Calu3 (cell line): ENCODE measurements around the gene TSHZ2. TPM values are rescaled to one million over a fixed set of nuclear protein-coding genes. Genes with fewer than 3 reads are reported as not detected.

ENCODE experiments used
- BruUV-seq: library from RNA; stranded (reverse); fragments of 400-500 nt; replicated peaks from 2 replicates; lab custom pipeline; 2021; lab: Mats Ljungman, UMichigan
- CTCF ChIA-PET: fragments of 300-600 bp; sonication (Branson Sonifier 250); formaldehyde crosslinking; loops from one replicate; lab custom pipeline; 2022; ENCODE audit warnings: antibody characterized with exemption; lab: Charles Lee
- DNase-seq: peaks from one replicate; pipeline ENCODE4 v3.0.0; 2022
- H3K27ac Mint-ChIP-seq: one replicate; pipeline ENCODE4 v1.8.0; 2022; ENCODE audit warnings: mixed read lengths; ENCODE audit not compliant: unreplicated experiment
- H3K27me3 Mint-ChIP-seq: one replicate; pipeline ENCODE4 v1.8.0; 2022; ENCODE audit warnings: mixed read lengths; ENCODE audit not compliant: unreplicated experiment
- H3K36me3 Mint-ChIP-seq: one replicate; pipeline ENCODE4 v1.8.0; 2022; ENCODE audit warnings: mild to moderate bottlenecking, moderate library complexity, mixed read lengths; ENCODE audit not compliant: insufficient read depth, unreplicated experiment
- H3K4me1 Mint-ChIP-seq: one replicate; pipeline ENCODE4 v1.8.0; 2022; ENCODE audit warnings: mild to moderate bottlenecking, low read depth, mixed read lengths; ENCODE audit not compliant: unreplicated experiment
- H3K4me3 Mint-ChIP-seq: one replicate; pipeline ENCODE4 v1.8.0; 2022; ENCODE audit warnings: mild to moderate bottlenecking, low read depth, moderate library complexity, mixed read lengths; ENCODE audit not compliant: unreplicated experiment
- H3K9me3 Mint-ChIP-seq: one replicate; pipeline ENCODE4 v1.8.0; 2022; ENCODE audit warnings: low read depth, mixed read lengths; ENCODE audit not compliant: unreplicated experiment
- CTCF ChIP-seq: fragments of 200-600 bp; IDR thresholded peaks from one replicate; pipeline ENCODE4 v1.8.0; 2022; ENCODE audit warnings: antibody characterized with exemption; ENCODE audit not compliant: unreplicated experiment
- intact Hi-C: fragments of 100-400 bp; cut with micrococcal nuclease; formaldehyde crosslinking; loops from one replicate; pipeline ENCODE4 v1.10.0; 2022; ENCODE audit not compliant: unreplicated experiment
- total RNA-seq: library from RNA; stranded (reverse); gene quantifications from 2 replicates; pipeline ENCODE4 v1.2.3, GENCODE V29; 2022

TSHZ2 gene
- total RNA-seq, 1 experiment from 2014 or later = not detected

GRCh38 chr20:53512076-53512475 lies 539.9 kb downstream of the TSHZ2 start:
- intact Hi-C loops = no loop called here
- BruUV-seq = no TSS peak
- H3K9me3 Mint-ChIP-seq = no peaks in the 10 kb centered on the region
- no peaks in the 10 kb centered on the region for H3K36me3 Mint-ChIP-seq
- H3K27me3 Mint-ChIP-seq = peaks cover 15% of the 10 kb centered on the region
- H3K27ac Mint-ChIP-seq = no peak overlapping the region
- DNase-seq = no peak
- CTCF ChIA-PET = no interaction called here
- H3K4me1 Mint-ChIP-seq = peaks cover 4% of the 10 kb centered on the region
- no peak for TF ChIP-seq CTCF
- H3K4me3 Mint-ChIP-seq = no peak overlapping the region

- TF ChIP-seq CTCF = no peak
- H3K27ac Mint-ChIP-seq = no peak overlapping the region
- peaks cover 15% of the 10 kb centered on the region for H3K27me3 Mint-ChIP-seq
- no TSS peak for BruUV-seq
- DNase-seq = no peak
- no peak overlapping the region for H3K4me3 Mint-ChIP-seq
- H3K36me3 Mint-ChIP-seq = no peaks in the 10 kb centered on the region
- CTCF ChIA-PET = interaction anchor here (0.7 kb wide), 1 partner anchor 695 kb away, joined by 5 read pairs; the partner anchor contains the start of gene PFDN4
- intact Hi-C loops = no loop called here
- H3K9me3 Mint-ChIP-seq = no peaks in the 10 kb centered on the region
- peaks cover 11% of the 10 kb centered on the region for H3K4me1 Mint-ChIP-seq
These were observed 541.0 kb downstream of the TSHZ2 start for GRCh38 chr20:53513168-53513488.

- Mint-ChIP-seq H3K4me3 (no peak overlapping the region), H3K27me3 (peaks cover 15% of the 10 kb centered on the region), H3K4me1 (peaks cover 11% of the 10 kb centered on the region), H3K9me3 (no peaks in the 10 kb centered on the region), H3K36me3 (no peaks in the 10 kb centered on the region), H3K27ac (no peak overlapping the region)
- no peak for TF ChIP-seq CTCF
- BruUV-seq = no TSS peak
- CTCF ChIA-PET = interaction anchor here (0.7 to 1.4 kb wide), 3 partner anchors 12 to 694 kb away, joined by 3 to 5 read pairs (median 5); partner anchors contain the start of gene PFDN4
- intact Hi-C loops = no loop called here
- DNase-seq = no peak
These were observed 541.5 kb downstream of the TSHZ2 start for GRCh38 chr20:53513489-53514298.

GRCh38 chr20:53515749-53516148 lies 543.6 kb downstream of the TSHZ2 start:
- Mint-ChIP-seq H3K36me3 (no peaks in the 10 kb centered on the region), H3K27me3 (peaks cover 6% of the 10 kb centered on the region), H3K4me3 (no peak overlapping the region), H3K9me3 (no peaks in the 10 kb centered on the region), H3K27ac (no peak overlapping the region), H3K4me1 (peaks cover 11% of the 10 kb centered on the region)
- DNase-seq = no peak
- BruUV-seq = no TSS peak
- no peak for TF ChIP-seq CTCF
- CTCF ChIA-PET = interaction anchor here (0.6 to 0.7 kb wide), 2 partner anchors 377 to 608 kb away, joined by 3 to 4 read pairs; no protein-coding TSS in a partner anchor
- intact Hi-C loops = no loop called here
